ENCODE results near the gene DSC3.
"Not testable (repeated sequence)": the region's sequence is repeated elsewhere in the genome, so short reads cannot be mapped to it uniquely, and the experiment has no call there.

The DSC3 gene

GRCh38 chr18:30978091-30978490 is 64.5 kb downstream of the DSC3 start:
- in situ Hi-C loops (cut with HindIII; ENCODE audit: low sequenced_read_pairs): not testable (repeated sequence)

DNA sequence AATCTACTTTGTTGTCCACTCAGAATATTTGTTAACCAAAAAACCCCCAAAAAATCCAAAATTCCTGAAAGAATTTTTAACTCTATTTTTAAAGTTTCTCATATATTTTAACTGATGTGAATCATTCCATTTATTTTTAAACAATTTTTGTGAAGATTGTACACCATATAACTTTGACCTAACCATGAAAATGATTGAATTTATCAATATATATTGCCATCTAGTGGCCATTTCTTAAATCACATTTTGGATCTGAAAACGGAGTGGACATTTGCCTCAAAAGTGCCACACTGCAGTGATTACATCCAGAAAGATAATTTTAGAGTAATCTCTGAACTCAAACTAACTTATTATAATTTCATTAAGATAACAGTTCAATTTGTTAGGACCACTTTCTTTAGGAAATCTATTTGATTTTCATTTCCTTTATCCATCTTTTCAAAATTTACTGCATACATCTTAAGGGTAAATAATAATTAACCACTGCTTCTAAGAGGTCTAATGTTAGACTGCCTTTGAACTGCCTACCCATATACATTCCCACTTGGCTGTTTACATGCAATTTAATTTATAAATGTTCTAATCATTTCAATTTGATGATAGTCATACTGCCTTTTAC is 71.1 kb downstream of the DSC3 start:
- in situ Hi-C loops (cut with HindIII; ENCODE audit: low sequenced_read_pairs): no loop called here

- in situ Hi-C loops (cut with HindIII; ENCODE audit: low sequenced_read_pairs): no loop called here
Measured at GRCh38 chr18:30970196-30970816, 72.2 kb downstream of the DSC3 start.

GRCh38 chr18:30969670-30970170 is 72.8 kb downstream of the DSC3 start:
- in situ Hi-C loops (cut with HindIII; ENCODE audit: low sequenced_read_pairs): no loop called here

- in situ Hi-C loops (cut with HindIII; ENCODE audit: low sequenced_read_pairs): no loop called here
Measured at GRCh38 chr18:30967701-30968100, 74.8 kb downstream of the DSC3 start.

- in situ Hi-C loops (cut with HindIII; ENCODE audit: low sequenced_read_pairs): no loop called here
Measured at GRCh38 chr18:30965237-30965636, 77.3 kb downstream of the DSC3 start.

DNA sequence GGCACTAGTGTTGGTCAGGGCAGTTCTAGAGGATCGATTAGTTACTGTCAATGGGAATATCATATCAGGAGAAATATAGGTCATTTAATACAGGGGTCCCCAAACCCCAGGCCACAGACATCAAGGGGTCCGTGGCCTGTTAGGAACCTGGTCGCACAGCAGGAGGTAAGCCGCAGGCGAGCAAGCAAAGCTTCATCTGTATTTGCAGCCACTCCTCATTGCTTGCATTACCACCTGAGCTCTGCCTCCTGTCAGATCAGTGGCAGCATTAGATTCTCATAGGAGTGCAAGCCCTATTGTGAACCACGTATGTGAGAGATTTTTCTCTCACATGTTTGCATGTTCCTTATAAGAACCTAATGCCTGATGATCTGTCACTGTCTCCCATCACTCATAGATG is 81.9 kb downstream of the DSC3 start:
- in situ Hi-C loops (cut with HindIII; ENCODE audit: low sequenced_read_pairs): no loop called here

- in situ Hi-C loops (cut with HindIII; ENCODE audit: low sequenced_read_pairs): no loop called here
Measured at GRCh38 chr18:30957066-30957465, 85.5 kb downstream of the DSC3 start.

GRCh38 chr18:30954262-30954661 is 88.3 kb downstream of the DSC3 start:
- in situ Hi-C loops (cut with HindIII; ENCODE audit: low sequenced_read_pairs): no loop called here

GRCh38 chr18:30945761-30946160 is 96.8 kb downstream of the DSC3 start:
- in situ Hi-C loops (cut with HindIII; ENCODE audit: low sequenced_read_pairs): no loop called here

GRCh38 chr18:30944773-30945417 is 97.6 kb downstream of the DSC3 start:
- in situ Hi-C loops (cut with HindIII; ENCODE audit: low sequenced_read_pairs): no loop called here

GRCh38 chr18:30940952-30941539 is 101.5 kb downstream of the DSC3 start:
- in situ Hi-C loops (cut with HindIII; ENCODE audit: low sequenced_read_pairs): no loop called here

Data from DLD1 (cell line).